ENCODE measurements around the gene CHRNA9. TPM values are rescaled to one million over a fixed set of nuclear protein-coding genes. Genes with fewer than 3 reads are reported as not detected.
A peak's percentile ranks its signal among the peaks of the same experiment; 100 is the strongest.

CHRNA9 gene
- total RNA-seq, 2 donors from 2014 or later = not detected

- intact Hi-C loops (cut with DNase I) = loop anchor here (5.0 to 10.0 kb wide), 4 partner anchors 156 to 841 kb away; partner anchors contain the start of gene N4BP2 (in 2 of the 2)
- DNase-seq (no peak), ATAC-seq (peak; percentile 57 to 65)
These were observed 27.3 kb upstream of the CHRNA9 start for GRCh38 chr4:40307627-40308497.

- intact Hi-C loops (cut with DNase I) = loop anchor here (5.0 to 10.0 kb wide), 4 partner anchors 156 to 841 kb away; partner anchors contain the start of gene N4BP2 (in 2 of the 2)
- ATAC-seq (no peak), DNase-seq (no peak)
These were observed 26.5 kb upstream of the CHRNA9 start for GRCh38 chr4:40308528-40309122.

- intact Hi-C loops (cut with DNase I) = loop anchor here (5.0 to 10.0 kb wide), 4 partner anchors 157 to 842 kb away; partner anchors contain the start of gene N4BP2 (in 2 of the 2)
- DNase-seq (peak; percentile 90), ATAC-seq (peak; percentile 85 to 92)
These were observed 25.8 kb upstream of the CHRNA9 start for GRCh38 chr4:40309250-40309774.

GRCh38 chr4:40310225-40310624, 24.9 kb upstream of the CHRNA9 start:
- DNase-seq (no peak), ATAC-seq (no peak)
- intact Hi-C loops (cut with DNase I) = no loop called here

GRCh38 chr4:40311811-40312346, 23.3 kb upstream of the CHRNA9 start:
- ATAC-seq (peak in 1 of 2 donors; percentile 44), DNase-seq (no peak)
- intact Hi-C loops (cut with DNase I) = no loop called here

- intact Hi-C loops (cut with DNase I) = no loop called here
- ATAC-seq (no peak), DNase-seq (no peak)
These were observed 20.2 kb upstream of the CHRNA9 start for GRCh38 chr4:40314951-40315350.

- DNase-seq (no peak), ATAC-seq (peak in 1 of 2 donors; percentile 71)
- intact Hi-C loops (cut with DNase I) = no loop called here
These were observed 18.8 kb upstream of the CHRNA9 start for GRCh38 chr4:40316333-40316781.

- ATAC-seq (peak; percentile 79 to 87), DNase-seq (peak; percentile 23)
- intact Hi-C loops (cut with DNase I) = no loop called here
These were observed 18.1 kb upstream of the CHRNA9 start for GRCh38 chr4:40316782-40317635.

GRCh38 chr4:40317916-40318658, 17.0 kb upstream of the CHRNA9 start:
- no peak for DNase-seq
- intact Hi-C loops (cut with DNase I) = no loop called here
- no peak for ATAC-seq

- intact Hi-C loops (cut with DNase I) = no loop called here
- DNase-seq (no peak), ATAC-seq (no peak)
These were observed 13.4 kb upstream of the CHRNA9 start for GRCh38 chr4:40321574-40322275.

GRCh38 chr4:40322811-40323210, 12.3 kb upstream of the CHRNA9 start:
- intact Hi-C loops (cut with DNase I) = no loop called here

GRCh38 chr4:40323866-40324265, 11.3 kb upstream of the CHRNA9 start:
- no peak for DNase-seq
- ATAC-seq = no peak
- intact Hi-C loops (cut with DNase I) = no loop called here

More at GRCh38 chr4:40322811-40323210, 12.3 kb upstream of the CHRNA9 start:
- no peak for DNase-seq
- peak in 1 of 2 donors; percentile 56 for ATAC-seq

- DNase-seq (peak; percentile 33), ATAC-seq (peak; percentile 67 to 82)
- intact Hi-C loops (cut with DNase I) = no loop called here
These were observed 9.6 kb upstream of the CHRNA9 start for GRCh38 chr4:40325406-40326019.

GRCh38 chr4:40327340-40327739, 7.8 kb upstream of the CHRNA9 start:
- intact Hi-C loops (cut with DNase I) = no loop called here
- ATAC-seq (no peak), DNase-seq (no peak)

GRCh38 chr4:40328383-40328782, 6.8 kb upstream of the CHRNA9 start:
- ATAC-seq (no peak), DNase-seq (no peak)
- intact Hi-C loops (cut with DNase I) = no loop called here

GRCh38 chr4:40329805-40330204, 5.3 kb upstream of the CHRNA9 start:
- DNase-seq (no peak), ATAC-seq (no peak)
- intact Hi-C loops (cut with DNase I) = no loop called here

- intact Hi-C loops (cut with DNase I) = no loop called here
- ATAC-seq = no peak
- no peak for DNase-seq
These were observed 4.6 kb upstream of the CHRNA9 start for GRCh38 chr4:40330536-40330935.

All from left cardiac atrium (tissue), 4 donors.